Fibroblast of the aortic adventitia (primary cell): Measurements from ENCODE around the gene POU2F3. TPM values are rescaled to one million over a fixed set of nuclear protein-coding genes. Genes with fewer than 3 reads are reported as not detected.

Experiments
- DNase-seq: peaks from one replicate; pipeline ENCODE4 v3.0.0-alpha.2; 2010; ENCODE audit warnings: low read depth
- H3K4me3 ChIP-seq: 2 replicates; pipeline ENCODE4 v1.5.1; 2011; ENCODE audit warnings: low read depth, mild to moderate bottlenecking, control low read depth, low read length, moderate library complexity
- CTCF ChIP-seq: IDR thresholded peaks from 2 replicates; pipeline ENCODE4 v1.5.1; 2011; ENCODE audit warnings: mild to moderate bottlenecking, low read length, control low read depth, inconsistent platforms; ENCODE audit not compliant: insufficient read depth
- total RNA-seq: library from RNA; depleted of rRNA; stranded (reverse); fragments of >200 nt; gene quantifications from 2 replicates; pipeline ENCODE4 v1.2.3, GENCODE V29; 2012; ENCODE audit warnings: low replicate concordance

POU2F3 gene
- total RNA-seq, 1 donor = 0.36 TPM

GRCh38 chr11:120258661-120259060 lies 18.7 kb downstream of the POU2F3 start:
- TF ChIP-seq CTCF = no peak
- DNase-seq = no peak

GRCh38 chr11:120259241-120259640 lies 19.3 kb downstream of the POU2F3 start:
- TF ChIP-seq CTCF = no peak
- H3K4me3 ChIP-seq = no peak overlapping the region
- DNase-seq = no peak

More at GRCh38 chr11:120258661-120259060, 18.7 kb downstream of the POU2F3 start:
- H3K4me3 ChIP-seq = no peak overlapping the region

GRCh38 chr11:120259988-120260565 lies 20.1 kb downstream of the POU2F3 start:
- no peak overlapping the region for H3K4me3 ChIP-seq
- DNase-seq = no peak

GRCh38 chr11:120260616-120261015 lies 20.7 kb downstream of the POU2F3 start:
- H3K4me3 ChIP-seq = no peak overlapping the region
- no peak for DNase-seq
- no peak for TF ChIP-seq CTCF

More at GRCh38 chr11:120259988-120260565, 20.1 kb downstream of the POU2F3 start:
- TF ChIP-seq CTCF = no peak

GRCh38 chr11:120261321-120261720 lies 21.4 kb downstream of the POU2F3 start:
- DNase-seq = no peak
- TF ChIP-seq CTCF = no peak
- H3K4me3 ChIP-seq = no peak overlapping the region

- no peak overlapping the region for H3K4me3 ChIP-seq
- TF ChIP-seq CTCF = no peak
- no peak for DNase-seq
Measured at GRCh38 chr11:120261931-120262330, 22.0 kb downstream of the POU2F3 start.

- no peak for DNase-seq
- H3K4me3 ChIP-seq = no peak overlapping the region
- TF ChIP-seq CTCF = no peak
Measured at GRCh38 chr11:120267319-120267718, 27.4 kb downstream of the POU2F3 start.
